ENCODE data around the gene CALU.

- no peak for TF ChIP-seq EZH2 (IDR thresholded peaks at IDR 0.05; ENCODE audit: borderline replicate concordance, insufficient read depth, low read depth, low read length, poor library complexity, severe bottlenecking)
- no peak for TF ChIP-seq CTCF (IDR thresholded peaks at IDR 0.05)
Measured at GRCh38 chr7:128796327-128796726, 57.2 kb downstream of the CALU start.

Measured in B cell (primary cell).